K562 (cell line): ENCODE data around the gene TIMM17A. TPM values are rescaled to one million over a fixed set of nuclear protein-coding genes. Genes with fewer than 3 reads are reported as not detected.

ENCODE experiments used
- ARNT ChIP-seq, 2 experiments: fragments of 450-650 bp; IDR thresholded peaks; 2 replicates each; pipeline ENCODE4 v1.6.1; 2016; ENCODE audit warnings: mild to moderate bottlenecking in 1 of 2
- CREB3 ChIP-seq: fragments of 450-650 bp; conservative IDR thresholded peaks from 2 replicates; pipeline ENCODE4 v1.6.1; 2016; ENCODE audit warnings: missing genetic modification characterization, low read depth, mild to moderate bottlenecking, missing compliant biosample characterization, moderate library complexity
- IFI16 ChIP-seq: fragments of 250-450 bp; sonication (Bioruptor Pico); IDR thresholded peaks from 2 replicates; pipeline ENCODE4 v2.1.2; 2022; ENCODE audit warnings: mild to moderate bottlenecking, inconsistent platforms
- NR3C1 ChIP-seq: sonication (generic); formaldehyde crosslinking; IDR thresholded peaks from 2 replicates; pipeline ENCODE4 v1.8.1; 2022; ENCODE audit warnings: missing genetic modification reagents
- RREB1 ChIP-seq: fragments of 250-450 bp; sonication (Bioruptor Pico); IDR thresholded peaks from 2 replicates; pipeline ENCODE4 v1.4.0; 2020
- TRIM24 ChIP-seq, 2 experiments: fragments of 450-650 bp; IDR thresholded peaks; 2 replicates each; pipeline ENCODE4 v1.6.1; 2016
- TSC22D4 ChIP-seq: fragments of 450-650 bp; IDR thresholded peaks from 2 replicates; pipeline ENCODE4 v1.6.1; 2016; ENCODE audit warnings: missing genetic modification characterization, missing biosample characterization, control low read depth
- ZBTB1 ChIP-seq: sonication (generic); formaldehyde crosslinking; IDR thresholded peaks from 2 replicates; pipeline ENCODE4 v1.8.1; 2023; ENCODE audit warnings: missing genetic modification reagents, low read depth, mild to moderate bottlenecking, borderline replicate concordance
- polyA plus RNA-seq, 8 experiments: library from polyadenylated mRNA; depleted of rRNA in 4 of 8; stranded (reverse) in 5 of 8; unstranded in 3 of 8; fragments of >200 nt; fragmentation: Nextera tagmentation in 2 of 8; fragmentation: Illumina TruSeq in 1 of 8; extraction: Ambion mirVana in 2 of 8; extraction: Trizol in 1 of 8; gene quantifications; 2 replicates each; pipeline versions ENCODE4 v1.2.1 to v1.2.3, GENCODE V29; 2011 to 2014; ENCODE audit warnings: inconsistent platforms in 1 of 8, missing spikeins in 1 of 8
- total RNA-seq, 7 experiments: library from RNA; depleted of rRNA in 6 of 7; stranded (reverse); fragments of >200 nt in 6 of 7; fragmentation: Illumina TruSeq in 2 of 7; extraction: Trizol in 2 of 7; gene quantifications; 2 replicates each; pipeline versions ENCODE4 v1.2.1 to v1.2.3, GENCODE V29; 2011 to 2021; ENCODE audit warnings: low replicate concordance in 1 of 7
- TF ChIP-seq, protein P1 (sequence below), 2 experiments: fragments of 450-650 bp; IDR thresholded peaks; 2 replicates each; pipeline ENCODE4 v1.6.1; 2016; ENCODE audit warnings: mild to moderate bottlenecking in 2 of 2, borderline replicate concordance in 1 of 2, low read depth in 1 of 2, moderate library complexity in 1 of 2

TIMM17A gene
- total and polyA plus RNA-seq, 9 of the 15 experiments (the other 6 are each of a cell fraction or from before 2014, with no cell fraction given) = 116 to 744 (median 180) TPM

GRCh38 chr1:201955009-201955728 is at the start of gene TIMM17A (continued):
- TF ChIP-seq CREB3 (tag) (no peak), TSC22D4 (tag) (no peak), IFI16 (no peak), RREB1 (CRISPR knock-in tag) (no peak), TRIM24 (IDR thresholded peaks at IDR 0.05) (peak; percentile 78 to 89), ARNT (IDR thresholded peaks at IDR 0.05) (peak; percentile 11 to 68), NR3C1 (CRISPR knock-in tag) (no peak; the same call in 1 of the 2 replicates), ZBTB1 (CRISPR knock-in tag) (peak; percentile 78; the same call in 1 of the 2 replicates)
- TF ChIP-seq, protein P1, sequence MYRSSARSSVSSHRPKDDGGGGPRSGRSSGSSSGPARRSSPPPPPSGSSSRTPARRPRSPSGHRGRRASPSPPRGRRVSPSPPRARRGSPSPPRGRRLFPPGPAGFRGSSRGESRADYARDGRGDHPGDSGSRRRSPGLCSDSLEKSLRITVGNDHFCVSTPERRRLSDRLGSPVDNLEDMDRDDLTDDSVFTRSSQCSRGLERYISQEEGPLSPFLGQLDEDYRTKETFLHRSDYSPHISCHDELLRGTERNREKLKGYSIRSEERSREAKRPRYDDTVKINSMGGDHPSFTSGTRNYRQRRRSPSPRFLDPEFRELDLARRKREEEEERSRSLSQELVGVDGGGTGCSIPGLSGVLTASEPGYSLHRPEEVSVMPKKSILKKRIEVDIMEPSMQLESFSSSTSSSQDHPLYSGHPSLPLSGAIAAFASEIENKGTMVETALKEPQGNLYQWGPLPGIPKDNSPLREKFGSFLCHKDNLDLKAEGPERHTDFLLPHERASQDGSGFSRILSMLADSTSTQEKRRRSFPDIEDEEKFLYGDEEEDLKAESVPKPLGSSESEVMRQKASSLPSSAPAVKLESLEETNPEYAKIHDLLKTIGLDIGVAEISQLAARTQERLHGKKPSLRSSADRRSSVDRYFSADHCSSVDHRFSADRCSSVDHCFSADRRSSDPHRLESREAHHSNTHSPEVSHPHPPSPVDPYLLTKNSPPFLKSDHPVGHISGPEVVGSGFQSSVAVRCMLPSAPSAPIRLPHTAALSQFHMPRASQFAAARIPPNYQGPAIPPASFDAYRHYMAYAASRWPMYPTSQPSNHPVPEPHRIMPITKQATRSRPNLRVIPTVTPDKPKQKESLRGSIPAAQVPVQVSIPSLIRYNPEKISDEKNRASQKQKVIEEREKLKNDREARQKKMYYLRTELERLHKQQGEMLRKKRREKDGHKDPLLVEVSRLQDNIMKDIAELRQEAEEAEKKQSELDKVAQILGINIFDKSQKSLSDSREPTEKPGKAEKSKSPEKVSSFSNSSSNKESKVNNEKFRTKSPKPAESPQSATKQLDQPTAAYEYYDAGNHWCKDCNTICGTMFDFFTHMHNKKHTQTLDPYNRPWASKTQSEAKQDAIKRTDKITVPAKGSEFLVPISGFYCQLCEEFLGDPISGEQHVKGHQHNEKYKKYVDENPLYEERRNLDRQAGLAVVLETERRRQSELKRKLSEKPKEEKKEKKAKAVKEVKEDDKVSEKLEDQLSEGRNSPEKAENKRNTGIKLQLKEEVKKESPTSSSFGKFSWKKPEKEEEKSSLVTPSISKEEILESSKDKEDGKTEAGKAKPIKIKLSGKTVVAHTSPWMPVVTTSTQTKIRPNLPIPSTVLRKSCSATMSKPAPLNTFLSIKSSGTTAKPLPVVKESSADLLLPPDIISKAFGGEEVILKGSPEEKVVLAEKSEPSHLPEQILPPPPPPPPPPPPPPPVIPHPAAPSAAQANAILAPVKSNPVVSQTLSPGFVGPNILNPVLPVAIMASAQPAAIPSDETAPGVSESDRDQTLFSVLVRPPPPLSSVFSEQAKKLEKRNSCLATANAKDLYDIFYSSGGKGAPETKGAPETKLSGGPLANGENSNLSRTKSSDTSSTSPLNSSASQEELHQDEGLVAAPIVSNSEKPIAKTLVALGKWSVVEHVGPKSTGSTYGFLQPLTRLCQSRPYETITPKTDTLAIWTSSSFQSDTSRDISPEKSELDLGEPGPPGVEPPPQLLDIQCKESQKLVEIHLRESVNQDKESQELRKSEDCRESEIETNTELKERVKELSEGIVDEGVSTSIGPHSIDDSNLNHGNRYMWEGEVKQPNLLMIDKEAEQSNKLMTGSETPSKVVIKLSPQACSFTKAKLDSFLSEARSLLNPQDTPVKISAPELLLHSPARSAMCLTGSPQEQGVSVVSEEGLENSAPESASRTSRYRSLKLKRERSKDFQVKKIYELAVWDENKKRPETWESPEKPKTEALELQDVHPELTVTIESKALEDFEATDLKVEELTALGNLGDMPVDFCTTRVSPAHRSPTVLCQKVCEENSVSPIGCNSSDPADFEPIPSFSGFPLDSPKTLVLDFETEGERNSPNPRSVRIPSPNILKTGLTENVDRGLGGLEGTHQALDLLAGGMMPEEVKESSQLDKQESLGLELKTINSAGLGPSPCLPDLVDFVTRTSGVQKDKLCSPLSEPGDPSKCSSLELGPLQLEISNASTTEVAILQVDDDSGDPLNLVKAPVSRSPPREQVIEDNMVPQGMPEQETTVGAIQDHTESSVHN (IDR thresholded peaks at IDR 0.05; ENCODE audit: borderline replicate concordance in 1 of 2, low read depth in 1 of 2) = peak in 1 of 2 experiments; percentile 73; a peak in 2 of 4 replicates
